Measurements from ENCODE around the gene USP54.

GRCh38 chr10:73471226-73471625, 119.9 kb downstream of the USP54 start:
- TF ChIP-seq POLR2A (IDR thresholded peaks at IDR 0.05) (no peak), CTCF (IDR thresholded peaks at IDR 0.05) (no peak)

All from Peyer's patch (tissue), 4 donors.